Measurements from ENCODE around the gene RBL2. TPM values are rescaled to one million over a fixed set of nuclear protein-coding genes. Genes with fewer than 3 reads are reported as not detected.

The RBL2 gene
- total RNA-seq, 1 experiment from 2014 or later = 38.4 TPM

- TF ChIP-seq AR (CRISPR knock-in tag; IDR thresholded peaks at IDR 0.05) (no peak), CTCF (IDR thresholded peaks at IDR 0.05) (no peak)
These were observed 47.9 kb downstream of the RBL2 start (continued) for GRCh38 chr16:53482123-53482522.

GRCh38 chr16:53484542-53484941 is 50.3 kb downstream of the RBL2 start:
- Mint-ChIP-seq H3K27ac (no peak overlapping the region), H3K36me3 (peaks cover 82% of the 10 kb centered on the region), H3K27me3 (ENCODE audit: low read depth) (no peaks in the 10 kb centered on the region), H3K9me3 (peaks cover 31% of the 10 kb centered on the region), H3K4me3 (no peak overlapping the region), H3K4me1 (no peaks in the 10 kb centered on the region)
- CTCF ChIA-PET = interaction anchor here (2.0 kb wide), 1 partner anchor 26 kb away, joined by 5 read pairs; no protein-coding TSS in a partner anchor
- DNase-seq (ENCODE audit: low spot score) (no peak), ATAC-seq (no peak)
- TF ChIP-seq USF2 (CRISPR knock-in tag; IDR thresholded peaks at IDR 0.05) (no peak), RELA (CRISPR knock-in tag; IDR thresholded peaks at IDR 0.05; ENCODE audit: borderline replicate concordance) (no peak), NR1H2 (CRISPR knock-in tag; IDR thresholded peaks at IDR 0.05) (no peak), NFE2L1 (CRISPR knock-in tag; IDR thresholded peaks at IDR 0.05) (no peak), ETV6 (CRISPR knock-in tag; IDR thresholded peaks at IDR 0.05) (no peak), TEAD4 (CRISPR knock-in tag; IDR thresholded peaks at IDR 0.05) (no peak), FOXP1 (CRISPR knock-in tag; IDR thresholded peaks at IDR 0.05; ENCODE audit: borderline replicate concordance) (no peak), NFATC4 (CRISPR knock-in tag; IDR thresholded peaks at IDR 0.05) (no peak), ATF1 (CRISPR knock-in tag; IDR thresholded peaks at IDR 0.05) (no peak), MLX (CRISPR knock-in tag; IDR thresholded peaks at IDR 0.05) (no peak), TP53 (CRISPR knock-in tag; IDR thresholded peaks at IDR 0.05) (no peak), ATF2 (CRISPR knock-in tag; IDR thresholded peaks at IDR 0.05; ENCODE audit: borderline replicate concordance, low read depth) (no peak)
- POLR2A ChIA-PET = no interaction called here

GRCh38 chr16:53486230-53486629 is 52.0 kb downstream of the RBL2 start:
- Mint-ChIP-seq H3K27ac (no peak overlapping the region), H3K27me3 (ENCODE audit: low read depth) (no peaks in the 10 kb centered on the region), H3K4me1 (no peaks in the 10 kb centered on the region), H3K4me3 (no peak overlapping the region), H3K9me3 (peaks cover 31% of the 10 kb centered on the region), H3K36me3 (peaks cover 80% of the 10 kb centered on the region)
- no peak for ATAC-seq
- DNase-seq (ENCODE audit: low spot score) = no peak
- ChIA-PET POLR2A (no interaction called here), CTCF (interaction anchor here (2.0 kb wide), 1 partner anchor 24 kb away, joined by 5 read pairs; no protein-coding TSS in a partner anchor)
- no peak for TF ChIP-seq AFF4 (CRISPR knock-in tag; IDR thresholded peaks at IDR 0.05; ENCODE audit: borderline replicate concordance)
- no peak for TF ChIP-seq ZNF425 (CRISPR knock-in tag; conservative IDR thresholded peaks at IDR 0.05)
- TF ChIP-seq FOXP1 (CRISPR knock-in tag; IDR thresholded peaks at IDR 0.05; ENCODE audit: borderline replicate concordance) = no peak
- no peak for TF ChIP-seq SMAD3 (CRISPR knock-in tag; IDR thresholded peaks at IDR 0.05; ENCODE audit: borderline replicate concordance)
